ENCODE results near the gene MMP24OS. TPM values are rescaled to one million over a fixed set of nuclear protein-coding genes. Genes with fewer than 3 reads are reported as not detected.

Gene MMP24OS
- total and polyA plus RNA-seq, 7 donors: 23.2 to 115 (median 39.8) TPM

DNA sequence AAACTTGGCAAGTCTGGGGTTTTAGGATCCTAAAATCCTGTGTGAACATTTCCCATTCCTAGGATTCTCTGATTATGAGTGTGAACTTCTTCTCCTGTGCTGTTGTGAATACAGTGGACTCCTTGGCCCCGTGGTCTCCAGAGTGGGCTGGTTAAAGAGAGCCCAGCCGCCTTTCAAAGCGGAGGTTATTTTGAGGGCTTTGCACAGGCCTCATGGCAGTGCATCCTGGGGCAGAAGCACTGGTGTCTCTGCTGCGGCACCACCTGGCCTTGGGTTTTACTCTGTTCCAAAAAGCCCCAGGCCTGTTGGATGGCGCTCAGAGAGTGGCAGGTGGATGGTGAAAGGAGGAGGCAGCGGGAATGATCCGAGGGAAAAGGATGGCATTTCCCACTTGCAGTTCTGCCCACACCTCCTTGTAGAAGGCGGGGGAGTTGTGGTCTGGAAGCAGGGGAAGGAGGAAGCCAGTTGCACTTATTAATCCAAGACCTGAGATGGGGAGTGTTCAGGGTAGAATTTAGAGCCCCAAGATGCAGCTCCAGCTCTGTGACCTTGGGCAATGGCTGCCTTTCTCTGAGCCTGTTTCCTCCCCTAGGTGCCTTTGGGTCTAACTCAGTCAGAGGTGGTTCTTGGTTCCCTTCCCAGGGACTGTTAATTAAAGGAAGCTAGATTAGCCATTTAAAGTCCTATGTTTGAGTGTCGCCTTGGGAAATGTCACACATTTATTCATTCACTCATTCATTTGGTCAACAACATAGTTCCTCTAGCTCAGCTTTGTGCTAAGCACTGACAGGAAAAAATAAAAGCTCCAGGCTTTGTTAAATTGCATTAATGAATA lies 29.1 kb downstream of the MMP24OS start:
- 89 to 91% methylated on average over 9 of the region's 9 CpGs for WGBS, 2 donors
- no peak for DNase-seq

GRCh38 chr20:35246723-35247122 lies 31.2 kb downstream of the MMP24OS start:
- no peak for TF ChIP-seq POLR2A (IDR thresholded peaks at IDR 0.05)
- TF ChIP-seq, protein P1, sequence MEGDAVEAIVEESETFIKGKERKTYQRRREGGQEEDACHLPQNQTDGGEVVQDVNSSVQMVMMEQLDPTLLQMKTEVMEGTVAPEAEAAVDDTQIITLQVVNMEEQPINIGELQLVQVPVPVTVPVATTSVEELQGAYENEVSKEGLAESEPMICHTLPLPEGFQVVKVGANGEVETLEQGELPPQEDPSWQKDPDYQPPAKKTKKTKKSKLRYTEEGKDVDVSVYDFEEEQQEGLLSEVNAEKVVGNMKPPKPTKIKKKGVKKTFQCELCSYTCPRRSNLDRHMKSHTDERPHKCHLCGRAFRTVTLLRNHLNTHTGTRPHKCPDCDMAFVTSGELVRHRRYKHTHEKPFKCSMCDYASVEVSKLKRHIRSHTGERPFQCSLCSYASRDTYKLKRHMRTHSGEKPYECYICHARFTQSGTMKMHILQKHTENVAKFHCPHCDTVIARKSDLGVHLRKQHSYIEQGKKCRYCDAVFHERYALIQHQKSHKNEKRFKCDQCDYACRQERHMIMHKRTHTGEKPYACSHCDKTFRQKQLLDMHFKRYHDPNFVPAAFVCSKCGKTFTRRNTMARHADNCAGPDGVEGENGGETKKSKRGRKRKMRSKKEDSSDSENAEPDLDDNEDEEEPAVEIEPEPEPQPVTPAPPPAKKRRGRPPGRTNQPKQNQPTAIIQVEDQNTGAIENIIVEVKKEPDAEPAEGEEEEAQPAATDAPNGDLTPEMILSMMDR (IDR thresholded peaks at IDR 0.05): no peak
- no peak for TF ChIP-seq POLR2AphosphoS5 (IDR thresholded peaks at IDR 0.05)

More for the DNA sequence above, 29.1 kb downstream of the MMP24OS start:
- Histone ChIP-seq H3K36me3 (peaks cover 0 to 9% (median 0%) of the 10 kb centered on the region in 4 donors), H3K9me3 (no peaks in the 10 kb centered on the region), H3K27me3 (no peaks in the 10 kb centered on the region), H3K27ac (no peak overlapping the region), H3K4me1 (no peaks in the 10 kb centered on the region), H3K4me3 (no peak overlapping the region)
- no peak for TF ChIP-seq EP300 (IDR thresholded peaks at IDR 0.05)
- TF ChIP-seq, protein P1 (IDR thresholded peaks at IDR 0.05): no peak
- no peak for TF ChIP-seq POLR2A (IDR thresholded peaks at IDR 0.05)
- TF ChIP-seq POLR2AphosphoS5 (IDR thresholded peaks at IDR 0.05): no peak
- intact Hi-C loops (cut with DNase I): no loop called here

GRCh38 chr20:35243986-35244385 lies 33.9 kb downstream of the MMP24OS start:
- no peak overlapping the region for H3K4me3 ChIP-seq

More at GRCh38 chr20:35246723-35247122, 31.2 kb downstream of the MMP24OS start:
- Histone ChIP-seq H3K36me3 (peaks cover 0 to 6% (median 0%) of the 10 kb centered on the region in 4 donors), H3K4me1 (no peaks in the 10 kb centered on the region), H3K27me3 (no peaks in the 10 kb centered on the region), H3K27ac (no peak overlapping the region), H3K4me3 (no peak overlapping the region), H3K9me3 (no peaks in the 10 kb centered on the region)
- no peak for DNase-seq
- intact Hi-C loops (cut with DNase I): no loop called here
- 93% methylated on average over 12 of the region's 12 CpGs for WGBS, 2 donors

GRCh38 chr20:35243317-35243716 lies 34.6 kb downstream of the MMP24OS start:
- Histone ChIP-seq H3K4me1 (peaks cover 0 to 11% (median 0%) of the 10 kb centered on the region in 4 donors), H3K27ac (no peak overlapping the region), H3K9me3 (no peaks in the 10 kb centered on the region), H3K4me3 (no peak overlapping the region), H3K36me3 (no peaks in the 10 kb centered on the region), H3K27me3 (no peaks in the 10 kb centered on the region)
- intact Hi-C loops (cut with DNase I): no loop called here
- 64 to 72% methylated on average over 2 of the region's 2 CpGs for WGBS, 2 donors
- no peak for DNase-seq
- TF ChIP-seq, protein P1 (IDR thresholded peaks at IDR 0.05): no peak
- TF ChIP-seq EP300 (IDR thresholded peaks at IDR 0.05): no peak
- TF ChIP-seq POLR2AphosphoS5 (IDR thresholded peaks at IDR 0.05): no peak
- TF ChIP-seq POLR2A (IDR thresholded peaks at IDR 0.05): no peak

More at GRCh38 chr20:35243986-35244385, 33.9 kb downstream of the MMP24OS start:
- Histone ChIP-seq H3K9me3 (no peaks in the 10 kb centered on the region), H3K27ac (no peak overlapping the region), H3K27me3 (no peaks in the 10 kb centered on the region), H3K36me3 (no peaks in the 10 kb centered on the region), H3K4me1 (peaks cover 0 to 11% (median 0%) of the 10 kb centered on the region in 4 donors)
- 55 to 68% methylated on average over 2 of the region's 2 CpGs for WGBS, 2 donors
- TF ChIP-seq, protein P1 (IDR thresholded peaks at IDR 0.05): no peak
- TF ChIP-seq EP300 (IDR thresholded peaks at IDR 0.05): no peak
- no peak for TF ChIP-seq POLR2AphosphoS5 (IDR thresholded peaks at IDR 0.05)
- no peak for TF ChIP-seq POLR2A (IDR thresholded peaks at IDR 0.05)
- intact Hi-C loops (cut with DNase I): no loop called here
- no peak for DNase-seq

All from sigmoid colon (tissue), 7 donors.